ENCODE measurements around the gene ZC3H7B. TPM values are rescaled to one million over a fixed set of nuclear protein-coding genes. Genes with fewer than 3 reads are reported as not detected.
"Not testable (repeated sequence)": the region's sequence is repeated elsewhere in the genome, so short reads cannot be mapped to it uniquely, and the experiment has no call there.

Gene ZC3H7B
- total RNA-seq, 1 donor: 11.3 TPM

GRCh38 chr22:41394012-41394356 is 92.7 kb downstream of the ZC3H7B start:
- H3K4me3 ChIP-seq (ENCODE audit: low read length): no peak overlapping the region
- no peaks in the 10 kb centered on the region for H3K4me1 ChIP-seq (ENCODE audit: insufficient read depth, low read length)
- no peaks in the 10 kb centered on the region for H3K9me3 ChIP-seq (ENCODE audit: low read depth, low read length)
- H3K27me3 ChIP-seq (ENCODE audit: insufficient read depth, low read length): no peaks in the 10 kb centered on the region

GRCh38 chr22:41395531-41396240 is 94.4 kb downstream of the ZC3H7B start:
- Histone ChIP-seq H3K4me1 (ENCODE audit: insufficient read depth, low read length) (no peaks in the 10 kb centered on the region), H3K4me3 (ENCODE audit: low read length) (no peak overlapping the region), H3K9me3 (ENCODE audit: low read depth, low read length) (no peaks in the 10 kb centered on the region), H3K27me3 (ENCODE audit: insufficient read depth, low read length) (no peaks in the 10 kb centered on the region)

GRCh38 chr22:41397143-41397811 is 96.0 kb downstream of the ZC3H7B start:
- H3K27me3 ChIP-seq (ENCODE audit: insufficient read depth, low read length): no peaks in the 10 kb centered on the region
- no peak overlapping the region for H3K4me3 ChIP-seq (ENCODE audit: low read length)
- H3K4me1 ChIP-seq (ENCODE audit: insufficient read depth, low read length): no peaks in the 10 kb centered on the region
- no peaks in the 10 kb centered on the region for H3K9me3 ChIP-seq (ENCODE audit: low read depth, low read length)

DNA sequence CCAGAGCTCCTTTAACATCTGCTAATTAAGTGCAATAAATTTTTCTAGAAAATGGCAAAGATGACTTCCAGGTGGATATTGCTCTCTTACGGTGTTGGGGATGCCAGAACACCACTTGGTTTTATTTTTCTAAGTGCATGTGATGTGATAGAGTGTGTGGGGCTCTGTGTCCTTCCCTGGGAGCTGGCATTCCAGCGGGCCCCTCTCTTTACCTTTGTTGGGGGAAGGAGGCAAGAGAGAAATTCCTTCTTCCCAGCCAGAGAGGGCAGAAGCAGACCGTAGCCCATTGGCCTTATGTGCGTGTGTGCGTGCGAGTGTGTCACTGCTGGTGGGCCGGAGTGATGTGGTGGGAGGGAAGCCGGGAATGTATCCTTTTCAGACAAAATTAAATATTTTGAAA is 97.6 kb downstream of the ZC3H7B start:
- H3K4me1 ChIP-seq (ENCODE audit: insufficient read depth, low read length): peaks cover 1% of the 10 kb centered on the region
- H3K27me3 ChIP-seq (ENCODE audit: insufficient read depth, low read length): no peaks in the 10 kb centered on the region
- H3K4me3 ChIP-seq (ENCODE audit: low read length): no peak overlapping the region
- H3K9me3 ChIP-seq (ENCODE audit: low read depth, low read length): no peaks in the 10 kb centered on the region

GRCh38 chr22:41401781-41402648 is 100.7 kb downstream of the ZC3H7B start:
- H3K27me3 ChIP-seq (ENCODE audit: insufficient read depth, low read length): no peaks in the 10 kb centered on the region
- no peak overlapping the region for H3K4me3 ChIP-seq (ENCODE audit: low read length)
- H3K4me1 ChIP-seq (ENCODE audit: insufficient read depth, low read length): peaks cover 3% of the 10 kb centered on the region
- H3K9me3 ChIP-seq (ENCODE audit: low read depth, low read length): no peaks in the 10 kb centered on the region

GRCh38 chr22:41402851-41403250 is 101.5 kb downstream of the ZC3H7B start:
- not testable (repeated sequence) for H3K27me3 ChIP-seq (ENCODE audit: insufficient read depth, low read length); H3K4me3 ChIP-seq (ENCODE audit: low read length); H3K4me1 ChIP-seq (ENCODE audit: insufficient read depth, low read length); H3K9me3 ChIP-seq (ENCODE audit: low read depth, low read length)

DNA sequence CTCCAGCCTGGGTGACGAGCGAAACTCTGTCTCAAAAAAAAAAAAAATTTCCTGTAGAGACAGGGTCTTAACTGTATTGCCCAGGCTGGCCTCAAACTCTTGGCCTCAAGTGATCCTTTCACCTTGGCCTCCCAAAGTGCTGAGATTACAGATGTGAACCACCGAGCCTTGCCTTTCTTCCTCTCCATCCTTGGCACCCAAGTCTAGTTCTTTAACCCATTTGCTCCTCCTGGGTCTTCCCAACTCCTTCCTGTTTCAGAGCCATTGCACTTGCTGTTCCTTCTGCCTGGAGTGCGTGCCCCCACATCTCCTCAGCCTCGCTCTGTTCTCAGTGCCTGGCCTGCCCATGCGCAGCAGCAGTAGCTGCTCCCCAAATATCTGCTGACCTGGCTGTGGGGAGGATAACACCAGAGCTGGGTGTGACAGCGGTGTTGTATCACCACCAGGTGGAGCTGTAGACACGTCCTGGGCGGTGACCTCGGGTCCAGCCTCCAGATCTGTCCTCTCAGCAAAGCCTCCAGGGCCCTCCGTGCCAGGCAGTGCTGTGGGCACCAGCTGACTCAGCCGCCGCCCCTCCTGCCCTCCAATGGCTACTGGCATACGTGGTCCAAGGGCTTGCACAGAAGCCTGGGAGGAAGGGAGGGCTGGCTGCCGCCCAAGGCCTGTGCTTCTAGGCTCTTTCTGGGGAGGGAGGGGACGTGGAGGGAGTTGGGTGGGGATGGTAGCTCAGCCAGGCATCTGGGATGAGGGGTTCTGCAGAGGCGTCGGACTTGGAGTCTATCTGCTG is 102.4 kb downstream of the ZC3H7B start:
- Histone ChIP-seq H3K4me3 (ENCODE audit: low read length) (no peak overlapping the region), H3K9me3 (ENCODE audit: low read depth, low read length) (no peaks in the 10 kb centered on the region), H3K27me3 (ENCODE audit: insufficient read depth, low read length) (no peaks in the 10 kb centered on the region), H3K4me1 (ENCODE audit: insufficient read depth, low read length) (peaks cover 3% of the 10 kb centered on the region)

GRCh38 chr22:41405588-41405987 is 104.3 kb downstream of the ZC3H7B start:
- H3K4me3 ChIP-seq (ENCODE audit: low read length): no peak overlapping the region
- no peaks in the 10 kb centered on the region for H3K27me3 ChIP-seq (ENCODE audit: insufficient read depth, low read length)
- H3K9me3 ChIP-seq (ENCODE audit: low read depth, low read length): no peaks in the 10 kb centered on the region
- peaks cover 3% of the 10 kb centered on the region for H3K4me1 ChIP-seq (ENCODE audit: insufficient read depth, low read length)

GRCh38 chr22:41406410-41406809 is 105.1 kb downstream of the ZC3H7B start:
- H3K4me1 ChIP-seq (ENCODE audit: insufficient read depth, low read length): peaks cover 6% of the 10 kb centered on the region
- H3K9me3 ChIP-seq (ENCODE audit: low read depth, low read length): no peaks in the 10 kb centered on the region
- no peak overlapping the region for H3K4me3 ChIP-seq (ENCODE audit: low read length)
- no peaks in the 10 kb centered on the region for H3K27me3 ChIP-seq (ENCODE audit: insufficient read depth, low read length)

GRCh38 chr22:41407433-41407832 is 106.1 kb downstream of the ZC3H7B start:
- no peaks in the 10 kb centered on the region for H3K27me3 ChIP-seq (ENCODE audit: insufficient read depth, low read length)
- peaks cover 16% of the 10 kb centered on the region for H3K4me1 ChIP-seq (ENCODE audit: insufficient read depth, low read length)
- H3K9me3 ChIP-seq (ENCODE audit: low read depth, low read length): no peaks in the 10 kb centered on the region
- H3K4me3 ChIP-seq (ENCODE audit: low read length): no peak overlapping the region

DNA sequence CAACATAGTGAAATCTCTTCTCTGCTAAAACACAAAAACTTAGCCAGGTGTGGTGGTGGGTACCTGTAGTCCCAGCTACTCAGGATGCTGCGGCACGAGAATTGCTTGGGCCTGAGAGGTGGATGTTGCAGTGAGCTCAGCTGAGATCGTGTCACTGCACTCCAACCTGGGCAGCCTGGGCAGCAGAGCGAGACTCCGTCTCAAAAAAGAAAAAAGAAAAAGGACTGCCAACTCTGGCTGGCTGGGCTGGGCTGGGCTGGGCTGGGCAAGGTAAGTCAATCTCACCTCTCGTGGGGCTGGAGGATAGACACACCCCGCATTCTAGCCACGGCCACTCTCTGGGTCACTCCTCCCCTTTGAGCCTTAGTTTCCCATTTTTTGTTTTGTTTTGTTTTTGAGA is 107.3 kb downstream of the ZC3H7B start:
- H3K4me3 ChIP-seq (ENCODE audit: low read length): no peak overlapping the region
- no peaks in the 10 kb centered on the region for H3K27me3 ChIP-seq (ENCODE audit: insufficient read depth, low read length)
- no peaks in the 10 kb centered on the region for H3K9me3 ChIP-seq (ENCODE audit: low read depth, low read length)
- peaks cover 24% of the 10 kb centered on the region for H3K4me1 ChIP-seq (ENCODE audit: insufficient read depth, low read length)

Other genes with a start within 250 kb of the ZC3H7B start
- gene EP300, start 208.9 kb upstream of the ZC3H7B start, total RNA-seq: 202 TPM
- gene L3MBTL2, start 96.2 kb upstream of the ZC3H7B start, total RNA-seq: 8.9 TPM
- gene CHADL, start 60.6 kb upstream of the ZC3H7B start, total RNA-seq: 1.5 TPM
- 48.6 TPM for gene RANGAP1, start 15.3 kb upstream of the ZC3H7B start, total RNA-seq
- 3.5 TPM for gene TEF, start 80.4 kb downstream of the ZC3H7B start, total RNA-seq
- gene TOB2, start 145.3 kb downstream of the ZC3H7B start, total RNA-seq: 7.2 TPM
- gene PHF5A, start 167.2 kb downstream of the ZC3H7B start, total RNA-seq: 55.4 TPM
- 41.6 TPM for gene ACO2, start 167.6 kb downstream of the ZC3H7B start, total RNA-seq
- gene POLR3H, start 242.9 kb downstream of the ZC3H7B start, total RNA-seq: 5.9 TPM